ENCODE data around the gene TNNI3. TPM values are rescaled to one million over a fixed set of nuclear protein-coding genes. Genes with fewer than 3 reads are reported as not detected.

The TNNI3 gene
- polyA plus RNA-seq, 1 of the 3 experiments (the other 2 are of a cell fraction), result 11.4 TPM

DNA sequence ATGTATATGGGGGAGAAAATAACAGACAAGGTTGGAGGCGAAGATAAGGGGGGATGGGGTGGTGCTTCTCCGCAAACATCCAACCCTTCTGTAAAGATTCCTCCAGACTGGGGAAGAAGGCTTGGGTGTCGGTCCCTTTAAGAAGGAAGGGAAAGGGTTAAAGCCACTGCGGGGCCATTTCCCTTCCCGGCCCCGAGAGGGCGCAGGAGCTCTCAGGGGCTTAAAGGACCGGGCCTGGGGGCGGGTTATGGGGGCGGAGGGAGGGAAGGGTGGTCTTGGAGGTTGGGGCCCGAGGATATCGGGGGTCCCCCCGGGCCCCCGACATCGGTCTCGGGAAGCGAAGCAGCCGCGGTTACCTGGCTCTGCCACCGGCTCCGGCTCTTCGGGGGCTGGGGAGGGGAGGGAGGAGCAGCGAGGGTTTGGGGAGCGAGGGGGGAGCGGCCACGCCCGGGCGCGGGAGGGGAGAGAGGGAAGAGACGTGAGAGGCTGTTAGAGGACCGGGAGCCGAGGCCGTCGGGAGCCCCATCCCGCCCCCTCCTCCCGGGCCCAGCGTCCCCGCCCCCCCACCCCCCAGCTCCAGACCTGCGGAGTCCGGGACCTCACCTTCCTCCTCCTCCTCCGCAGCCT, 11.3 kb downstream of the TNNI3 start:
- H2AFZ ChIP-seq (ENCODE audit: low read depth), result no peak overlapping the region
- no peaks in the 10 kb centered on the region for H3F3A ChIP-seq (replicated peaks; ENCODE audit: insufficient read depth)
- no peak overlapping the region for H3K9ac ChIP-seq
- ChIA-PET POLR2A (no interaction called here), CTCF (interaction anchor here (0.7 to 9.7 kb wide), 7 partner anchors 10 to 264 kb away, joined by 3 to 116 read pairs (median 3); no protein-coding TSS in a partner anchor)
- H3K79me2 ChIP-seq (ENCODE audit: insufficient read depth), result no peaks in the 10 kb centered on the region
- H3K4me1 ChIP-seq (ENCODE audit: control insufficient read depth in 1 of 2, insufficient read depth in 2 of 2, low read depth in 1 of 2, low read length in 1 of 2), result no peaks in the 10 kb centered on the region; a peak in 1 of 4 replicates
- H3K36me3 ChIP-seq (replicated peaks in 1 of 2; ENCODE audit: control insufficient read depth in 1 of 2, insufficient read depth in 2 of 2, low read length in 1 of 2), result no peaks in the 10 kb centered on the region
- H3K4me2 ChIP-seq, result no peak overlapping the region
- peak overlapping the region in 1 of 2 experiments; percentile 24; a peak in 2 of 4 replicates for H3K4me3 ChIP-seq (ENCODE audit: low read depth in 2 of 2, low read length in 1 of 2)
- H3K9me3 ChIP-seq, result no peaks in the 10 kb centered on the region
- no peak overlapping the region for H3K27ac ChIP-seq (ENCODE audit: low read depth in 2 of 2, low read length in 1 of 2)
- H3K9me2 ChIP-seq, result no peaks in the 10 kb centered on the region
- H4K20me1 ChIP-seq (ENCODE audit: insufficient read depth), result no peaks in the 10 kb centered on the region
- WGBS (ENCODE audit: low lambda C conversion rate), result 4% methylated on average over 28 of the region's 41 CpGs
- peaks cover 28% of the 10 kb centered on the region for H3K27me3 ChIP-seq (ENCODE audit: insufficient read depth)
- DNase-seq, result peak; percentile 76
- no peak for TF ChIP-seq SMC3 (IDR thresholded peaks at IDR 0.05; ENCODE audit: low read depth, low read length)
- TF ChIP-seq RAD21 (IDR thresholded peaks at IDR 0.05; ENCODE audit: low read length), result no peak
- TF ChIP-seq, protein P1, sequence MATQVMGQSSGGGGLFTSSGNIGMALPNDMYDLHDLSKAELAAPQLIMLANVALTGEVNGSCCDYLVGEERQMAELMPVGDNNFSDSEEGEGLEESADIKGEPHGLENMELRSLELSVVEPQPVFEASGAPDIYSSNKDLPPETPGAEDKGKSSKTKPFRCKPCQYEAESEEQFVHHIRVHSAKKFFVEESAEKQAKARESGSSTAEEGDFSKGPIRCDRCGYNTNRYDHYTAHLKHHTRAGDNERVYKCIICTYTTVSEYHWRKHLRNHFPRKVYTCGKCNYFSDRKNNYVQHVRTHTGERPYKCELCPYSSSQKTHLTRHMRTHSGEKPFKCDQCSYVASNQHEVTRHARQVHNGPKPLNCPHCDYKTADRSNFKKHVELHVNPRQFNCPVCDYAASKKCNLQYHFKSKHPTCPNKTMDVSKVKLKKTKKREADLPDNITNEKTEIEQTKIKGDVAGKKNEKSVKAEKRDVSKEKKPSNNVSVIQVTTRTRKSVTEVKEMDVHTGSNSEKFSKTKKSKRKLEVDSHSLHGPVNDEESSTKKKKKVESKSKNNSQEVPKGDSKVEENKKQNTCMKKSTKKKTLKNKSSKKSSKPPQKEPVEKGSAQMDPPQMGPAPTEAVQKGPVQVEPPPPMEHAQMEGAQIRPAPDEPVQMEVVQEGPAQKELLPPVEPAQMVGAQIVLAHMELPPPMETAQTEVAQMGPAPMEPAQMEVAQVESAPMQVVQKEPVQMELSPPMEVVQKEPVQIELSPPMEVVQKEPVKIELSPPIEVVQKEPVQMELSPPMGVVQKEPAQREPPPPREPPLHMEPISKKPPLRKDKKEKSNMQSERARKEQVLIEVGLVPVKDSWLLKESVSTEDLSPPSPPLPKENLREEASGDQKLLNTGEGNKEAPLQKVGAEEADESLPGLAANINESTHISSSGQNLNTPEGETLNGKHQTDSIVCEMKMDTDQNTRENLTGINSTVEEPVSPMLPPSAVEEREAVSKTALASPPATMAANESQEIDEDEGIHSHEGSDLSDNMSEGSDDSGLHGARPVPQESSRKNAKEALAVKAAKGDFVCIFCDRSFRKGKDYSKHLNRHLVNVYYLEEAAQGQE (IDR thresholded peaks at IDR 0.05; ENCODE audit: low read depth, low read length), result no peak
- no peak for TF ChIP-seq SIN3A (IDR thresholded peaks at IDR 0.05; ENCODE audit: borderline replicate concordance, low read depth, low read length)
- TF ChIP-seq, protein P2, sequence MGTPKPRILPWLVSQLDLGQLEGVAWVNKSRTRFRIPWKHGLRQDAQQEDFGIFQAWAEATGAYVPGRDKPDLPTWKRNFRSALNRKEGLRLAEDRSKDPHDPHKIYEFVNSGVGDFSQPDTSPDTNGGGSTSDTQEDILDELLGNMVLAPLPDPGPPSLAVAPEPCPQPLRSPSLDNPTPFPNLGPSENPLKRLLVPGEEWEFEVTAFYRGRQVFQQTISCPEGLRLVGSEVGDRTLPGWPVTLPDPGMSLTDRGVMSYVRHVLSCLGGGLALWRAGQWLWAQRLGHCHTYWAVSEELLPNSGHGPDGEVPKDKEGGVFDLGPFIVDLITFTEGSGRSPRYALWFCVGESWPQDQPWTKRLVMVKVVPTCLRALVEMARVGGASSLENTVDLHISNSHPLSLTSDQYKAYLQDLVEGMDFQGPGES (IDR thresholded peaks at IDR 0.05; ENCODE audit: low read depth, low read length), result no peak
- TF ChIP-seq, protein P3, sequence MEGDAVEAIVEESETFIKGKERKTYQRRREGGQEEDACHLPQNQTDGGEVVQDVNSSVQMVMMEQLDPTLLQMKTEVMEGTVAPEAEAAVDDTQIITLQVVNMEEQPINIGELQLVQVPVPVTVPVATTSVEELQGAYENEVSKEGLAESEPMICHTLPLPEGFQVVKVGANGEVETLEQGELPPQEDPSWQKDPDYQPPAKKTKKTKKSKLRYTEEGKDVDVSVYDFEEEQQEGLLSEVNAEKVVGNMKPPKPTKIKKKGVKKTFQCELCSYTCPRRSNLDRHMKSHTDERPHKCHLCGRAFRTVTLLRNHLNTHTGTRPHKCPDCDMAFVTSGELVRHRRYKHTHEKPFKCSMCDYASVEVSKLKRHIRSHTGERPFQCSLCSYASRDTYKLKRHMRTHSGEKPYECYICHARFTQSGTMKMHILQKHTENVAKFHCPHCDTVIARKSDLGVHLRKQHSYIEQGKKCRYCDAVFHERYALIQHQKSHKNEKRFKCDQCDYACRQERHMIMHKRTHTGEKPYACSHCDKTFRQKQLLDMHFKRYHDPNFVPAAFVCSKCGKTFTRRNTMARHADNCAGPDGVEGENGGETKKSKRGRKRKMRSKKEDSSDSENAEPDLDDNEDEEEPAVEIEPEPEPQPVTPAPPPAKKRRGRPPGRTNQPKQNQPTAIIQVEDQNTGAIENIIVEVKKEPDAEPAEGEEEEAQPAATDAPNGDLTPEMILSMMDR (IDR thresholded peaks at IDR 0.05), result peak; percentile 54
- TF ChIP-seq JUND (IDR thresholded peaks at IDR 0.05), result no peak
- TF ChIP-seq GATA2 (CRISPR knock-in tag; IDR thresholded peaks at IDR 0.05), result no peak
- TF ChIP-seq, protein P4, sequence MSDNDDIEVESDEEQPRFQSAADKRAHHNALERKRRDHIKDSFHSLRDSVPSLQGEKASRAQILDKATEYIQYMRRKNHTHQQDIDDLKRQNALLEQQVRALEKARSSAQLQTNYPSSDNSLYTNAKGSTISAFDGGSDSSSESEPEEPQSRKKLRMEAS (IDR thresholded peaks at IDR 0.05; ENCODE audit: low read depth), result peak; percentile 75

Measured in SK-N-SH (cell line).